Islet of Langerhans (tissue), 1 donor: ENCODE results near the gene CLEC4M.
"Not testable (repeated sequence)": the region's sequence is repeated elsewhere in the genome, so short reads cannot be mapped to it uniquely, and the experiment has no call there.

ENCODE experiments used
- FAIRE-seq: peaks from one replicate; lab custom pipeline; 2011; peaks lifted over from hg19 to GRCh38; lab: Jason Lieb, UNC

The CLEC4M gene

GRCh38 chr19:7775761-7776160 lies 12.7 kb downstream of the CLEC4M start:
- FAIRE-seq: no peak

- FAIRE-seq: no peak
Observed at GRCh38 chr19:7778081-7778480, 15.0 kb downstream of the CLEC4M start.

- no peak for FAIRE-seq
Observed at GRCh38 chr19:7779631-7780486, 16.8 kb downstream of the CLEC4M start.

- no peak for FAIRE-seq
Observed at GRCh38 chr19:7781157-7781556, 18.1 kb downstream of the CLEC4M start.

GRCh38 chr19:7783991-7784423 lies 21.0 kb downstream of the CLEC4M start:
- FAIRE-seq: no peak

GRCh38 chr19:7784856-7785255 lies 21.8 kb downstream of the CLEC4M start:
- FAIRE-seq: no peak

- FAIRE-seq: no peak
Observed at GRCh38 chr19:7787141-7787540, 24.1 kb downstream of the CLEC4M start.

GRCh38 chr19:7787602-7788177 lies 24.6 kb downstream of the CLEC4M start:
- no peak for FAIRE-seq

GRCh38 chr19:7788178-7788932 lies 25.3 kb downstream of the CLEC4M start:
- no peak for FAIRE-seq

- no peak for FAIRE-seq
Observed at GRCh38 chr19:7788933-7789323, 25.9 kb downstream of the CLEC4M start.

- no peak for FAIRE-seq
Observed at GRCh38 chr19:7789447-7789846, 26.4 kb downstream of the CLEC4M start.

GRCh38 chr19:7790416-7790815 lies 27.4 kb downstream of the CLEC4M start:
- FAIRE-seq: no peak

GRCh38 chr19:7792281-7792680 lies 29.2 kb downstream of the CLEC4M start:
- no peak for FAIRE-seq

- FAIRE-seq: not testable (repeated sequence)
Observed at GRCh38 chr19:7792701-7793100, 29.7 kb downstream of the CLEC4M start.

GRCh38 chr19:7793493-7793892 lies 30.4 kb downstream of the CLEC4M start:
- no peak for FAIRE-seq

- FAIRE-seq: no peak
Observed at GRCh38 chr19:7795555-7796161, 32.6 kb downstream of the CLEC4M start.

GRCh38 chr19:7799640-7800355 lies 36.8 kb downstream of the CLEC4M start:
- no peak for FAIRE-seq

GRCh38 chr19:7801020-7801570 lies 38.1 kb downstream of the CLEC4M start:
- no peak for FAIRE-seq

- peak; percentile 13 for FAIRE-seq
Observed at GRCh38 chr19:7806234-7806633, 43.2 kb downstream of the CLEC4M start.

GRCh38 chr19:7806876-7807275 lies 43.8 kb downstream of the CLEC4M start:
- FAIRE-seq: no peak

GRCh38 chr19:7808108-7808507 lies 45.1 kb downstream of the CLEC4M start:
- FAIRE-seq: no peak

GRCh38 chr19:7811989-7812388 lies 48.9 kb downstream of the CLEC4M start:
- no peak for FAIRE-seq
